GM12865 (cell line): Measurements from ENCODE around the gene ABCA2.

Source experiments
- DNase-seq: peaks from one replicate; pipeline ENCODE4 v3.0.0; 2010; ENCODE audit warnings: low read depth
- H3K4me3 ChIP-seq: 2 replicates; pipeline ENCODE4 v1.5.1; 2011; ENCODE audit warnings: mild to moderate bottlenecking, low read depth, low read length, control low read depth
- CTCF ChIP-seq: IDR thresholded peaks from 2 replicates; pipeline ENCODE4 v1.5.1; 2011; ENCODE audit warnings: low read length, control low read depth, low read depth, inconsistent platforms; ENCODE audit not compliant: insufficient read depth; ENCODE audit errors: missing control alignments

Gene ABCA2

GRCh38 chr9:137020771-137021567, 7.1 kb downstream of the ABCA2 start:
- no peak for DNase-seq
- no peak overlapping the region for H3K4me3 ChIP-seq
- no peak for TF ChIP-seq CTCF

GRCh38 chr9:137019891-137020683, 8.0 kb downstream of the ABCA2 start:
- no peak for TF ChIP-seq CTCF
- DNase-seq: no peak
- H3K4me3 ChIP-seq: no peak overlapping the region

GRCh38 chr9:137018761-137019559, 9.1 kb downstream of the ABCA2 start:
- no peak for TF ChIP-seq CTCF
- H3K4me3 ChIP-seq: no peak overlapping the region
- DNase-seq: no peak

GRCh38 chr9:137017791-137018497, 10.1 kb downstream of the ABCA2 start:
- DNase-seq: no peak
- no peak for TF ChIP-seq CTCF
- H3K4me3 ChIP-seq: no peak overlapping the region

GRCh38 chr9:137017071-137017470, 11.0 kb downstream of the ABCA2 start:
- H3K4me3 ChIP-seq: no peak overlapping the region
- no peak for DNase-seq
- no peak for TF ChIP-seq CTCF

- no peak for DNase-seq
- no peak for TF ChIP-seq CTCF
- H3K4me3 ChIP-seq: no peak overlapping the region
These were observed 11.6 kb downstream of the ABCA2 start for GRCh38 chr9:137016436-137016835.
